HCT116 (cell line): ENCODE data around the gene COL23A1. TPM values are rescaled to one million over a fixed set of nuclear protein-coding genes. Genes with fewer than 3 reads are reported as not detected.

Source experiments
- ATAC-seq: fragments of 200-7000 bp; cut with Tn5 transposase; 2 replicates; pipeline ENCODE4 v1.9.1; 2020; ENCODE audit warnings: mild to moderate bottlenecking, moderate library complexity
- BruUV-seq: library from RNA; stranded (reverse); fragments of 400-500 nt; replicated peaks from 2 replicates; lab custom pipeline; 2021; lab: Mats Ljungman, UMichigan
- CTCF ChIA-PET: fragments of 300-600 bp; sonication (Branson Sonifier 250); formaldehyde crosslinking; loops from one replicate; lab custom pipeline; 2021; ENCODE audit warnings: antibody characterized with exemption; lab: Charles Lee
- POLR2A ChIA-PET: fragments of 300-600, 350-600 bp; sonication (Branson Sonifier 250); formaldehyde crosslinking; loops from one replicate; lab custom pipeline; 2021; ENCODE audit warnings: antibody characterized with exemption; lab: Charles Lee
- RAD21 ChIA-PET, 2 experiments: fragments of 300-600 bp; sonication (Branson Sonifier 250); formaldehyde crosslinking; loops; one replicate each; lab custom pipeline; 2023; ENCODE audit warnings: low total read pairs in 2 of 2; ENCODE audit not compliant: uncharacterized antibody in 2 of 2, unreplicated experiment in 2 of 2, low non-redundant PET in 1 of 2; lab: Charles Lee
- DNase-seq: peaks from one replicate; pipeline ENCODE4 v3.0.0-alpha.2; 2010; ENCODE audit warnings: low read depth, low spot score
- H2AFZ ChIP-seq: fragments of 200-600 bp; shearing (Covaris generic), sonication (generic); 2 replicates; pipeline ENCODE4 v1.6.1; 2017; ENCODE audit warnings: low read depth, mixed run types, mixed read lengths, antibody characterized with exemption, low read length; ENCODE audit not compliant: poor library complexity, severe bottlenecking
- H3K27ac ChIP-seq: 2 replicates; pipeline ENCODE4 v1.5.1; 2012; ENCODE audit warnings: low read depth, low read length
- H3K27me3 ChIP-seq: fragments of 200-600 bp; sonication (generic); 2 replicates; pipeline ENCODE4 v1.6.1; 2016; ENCODE audit warnings: mixed run types, low read length, mixed read lengths; ENCODE audit not compliant: insufficient read depth
- H3K36me3 ChIP-seq, 2 experiments: fragments of 200-500 bp in 1 of 2; fragments of 200-600 bp in 1 of 2; sonication (Bioruptor generic) in 1 of 2; sonication (generic) in 1 of 2; 2 replicates each; pipeline versions ENCODE4 v1.5.1 to v1.6.1; 2014 to 2016; ENCODE audit warnings: low read length in 2 of 2, inconsistent platforms in 1 of 2, mixed read lengths in 1 of 2, mixed run types in 1 of 2; ENCODE audit not compliant: insufficient read depth in 2 of 2, control insufficient read depth in 1 of 2
- H3K4me1 ChIP-seq, 2 experiments: fragments of 200-600 bp in 1 of 2; sonication (generic) in 1 of 2; 2 replicates each; pipeline versions ENCODE4 v1.5.1 to v1.6.1; 2012 to 2017; ENCODE audit warnings: low read length in 2 of 2, inconsistent platforms in 1 of 2, mild to moderate bottlenecking in 1 of 2, mixed read lengths in 1 of 2, mixed run types in 1 of 2, moderate library complexity in 1 of 2; ENCODE audit not compliant: insufficient read depth in 2 of 2, control insufficient read depth in 1 of 2
- H3K4me2 ChIP-seq: fragments of 200-600 bp; sonication (generic); 2 replicates; pipeline ENCODE4 v1.6.1; 2017; ENCODE audit warnings: mixed run types, low read length, mixed read lengths
- H3K4me3 ChIP-seq, 2 experiments: fragments of 200-600 bp in 1 of 2; sonication (generic) in 1 of 2; replicated peaks in 1 of 2; 2 replicates each; pipeline ENCODE4 v1.5.1; 2011 to 2016; ENCODE audit warnings: low read length in 2 of 2, control low read depth in 1 of 2, low read depth in 1 of 2, mild to moderate bottlenecking in 1 of 2, mixed read lengths in 1 of 2, mixed run types in 1 of 2
- H3K79me2 ChIP-seq: fragments of 200-600 bp; sonication (generic); 2 replicates; pipeline ENCODE4 v1.6.1; 2017; ENCODE audit warnings: mild to moderate bottlenecking, mixed run types, low read length, moderate library complexity, mixed read lengths; ENCODE audit not compliant: insufficient read depth
- H3K9ac ChIP-seq: fragments of 200-600 bp; sonication (generic); 2 replicates; pipeline ENCODE4 v1.6.1; 2016; ENCODE audit warnings: low read length, mixed read lengths
- H3K9me2 ChIP-seq: fragments of 200-600 bp; sonication (generic), shearing (Covaris generic); 2 replicates; pipeline ENCODE4 v1.6.1; 2017; ENCODE audit warnings: mixed run types, mild to moderate bottlenecking, moderate library complexity; ENCODE audit not compliant: insufficient read depth
- H3K9me3 ChIP-seq, 2 experiments: fragments of 200-500 bp in 1 of 2; fragments of 200-600 bp in 1 of 2; sonication (Bioruptor generic) in 1 of 2; sonication (generic) in 1 of 2; 2 replicates each; pipeline ENCODE4 v1.6.1; 2014 to 2017; ENCODE audit warnings: low read length in 2 of 2, mixed read lengths in 2 of 2, inconsistent platforms in 1 of 2, low read depth in 1 of 2, mild to moderate bottlenecking in 1 of 2, mixed run types in 1 of 2, moderate library complexity in 1 of 2; ENCODE audit not compliant: control insufficient read depth in 1 of 2, insufficient read depth in 1 of 2
- H4K20me1 ChIP-seq: fragments of 200-600 bp; sonication (generic), shearing (Covaris generic); 2 replicates; pipeline ENCODE4 v1.6.1; 2017; ENCODE audit warnings: mixed run types, mild to moderate bottlenecking, moderate library complexity; ENCODE audit not compliant: insufficient read depth
- CBX3 ChIP-seq: IDR thresholded peaks from 2 replicates; pipeline ENCODE4 v1.6.1; 2012; ENCODE audit warnings: low read depth
- CTCF ChIP-seq, 3 experiments: fragments of 200-600 bp in 1 of 3; sonication (generic) in 1 of 3; IDR thresholded peaks in 2 of 3; conservative IDR thresholded peaks in 1 of 3; 2 replicates each; pipeline ENCODE4 v1.5.1; 2012 to 2017; ENCODE audit warnings: low read depth in 2 of 3, low read length in 2 of 3, antibody characterized with exemption in 1 of 3, borderline replicate concordance in 1 of 3, control low read depth in 1 of 3, mild to moderate bottlenecking in 1 of 3, mixed read lengths in 1 of 3, mixed run types in 1 of 3, moderate library complexity in 1 of 3; ENCODE audit not compliant: insufficient read depth in 1 of 3
- EZH2phosphoT487 ChIP-seq: fragments of 200-600 bp; IDR thresholded peaks from 2 replicates; pipeline ENCODE4 v1.6.1; 2018; ENCODE audit warnings: antibody characterized with exemption, borderline replicate concordance
- POLR2A ChIP-seq: IDR thresholded peaks from 2 replicates; pipeline ENCODE4 v1.7.0; 2011; ENCODE audit warnings: borderline replicate concordance; ENCODE audit not compliant: insufficient read depth, insufficient read length; ENCODE audit errors: extremely low read depth
- YY1 ChIP-seq: IDR thresholded peaks from 2 replicates; pipeline ENCODE4 v1.6.1; 2011; ENCODE audit warnings: low read length, low read depth, moderate library complexity, mild to moderate bottlenecking; ENCODE audit not compliant: insufficient replicate concordance; ENCODE audit errors: extremely low read depth
- ZBTB33 ChIP-seq: IDR thresholded peaks from 2 replicates; pipeline ENCODE4 v1.6.1; 2011; ENCODE audit warnings: mild to moderate bottlenecking, low read length, moderate library complexity; ENCODE audit not compliant: insufficient replicate concordance; ENCODE audit errors: extremely low read depth
- ZFX ChIP-seq: fragments of 450-650 bp; IDR thresholded peaks from 2 replicates; pipeline ENCODE4 v1.6.1; 2017
- ZNF274 ChIP-seq: fragments of 200-500 bp; sonication (Bioruptor generic); IDR thresholded peaks from 2 replicates; pipeline ENCODE4 v1.6.1; 2014; ENCODE audit warnings: mild to moderate bottlenecking, low read depth, low read length, inconsistent platforms
- intact Hi-C: fragments of 100-400 bp; cut with micrococcal nuclease; formaldehyde crosslinking; loops from 2 replicates; pipeline ENCODE4 v1.10.0; 2022
- total RNA-seq: library from RNA; stranded (reverse); gene quantifications from one replicate; pipeline ENCODE4 v1.2.1, GENCODE V29; 2021; ENCODE audit not compliant: unreplicated experiment

COL23A1 gene
- total RNA-seq, 1 experiment from 2014 or later = not detected

- POLR2A ChIA-PET = no interaction called here
- no peak for ATAC-seq
- Histone ChIP-seq H3K4me2 (no peak overlapping the region), H4K20me1 (no peaks in the 10 kb centered on the region), H3K27ac (no peak overlapping the region), H3K9me3 (no peaks in the 10 kb centered on the region), H3K9ac (no peak overlapping the region), H3K4me1 (no peaks in the 10 kb centered on the region), H3K9me2 (no peaks in the 10 kb centered on the region), H3K4me3 (no peak overlapping the region), H3K36me3 (no peaks in the 10 kb centered on the region), H2AFZ (no peak overlapping the region), H3K79me2 (no peaks in the 10 kb centered on the region), H3K27me3 (no peaks in the 10 kb centered on the region)
- TF ChIP-seq ZFX (no peak), POLR2A (no peak), ZNF274 (no peak), CBX3 (no peak), ZBTB33 (no peak), CTCF (IDR thresholded peaks at IDR 0.05 in 2 of 3, conservative IDR thresholded peaks at IDR 0.05 in 1 of 3; ENCODE audit: borderline replicate concordance in 1 of 3, insufficient read depth in 1 of 3, low read depth in 2 of 3, low read length in 2 of 3) (no peak), YY1 (no peak), EZH2phosphoT487 (no peak)
- no TSS peak for BruUV-seq
- no peak for DNase-seq
- RAD21 ChIA-PET = no interaction called here
- CTCF ChIA-PET = no interaction called here
- intact Hi-C loops = no loop called here
These were observed 241.7 kb downstream of the COL23A1 start for GRCh38 chr5:178348356-178349074.
